IMR-90 (cell line): ENCODE results near the gene TBC1D22A.

ENCODE experiments used
- BHLHE40 ChIP-seq: fragments of 150-350 bp; IDR thresholded peaks from 2 replicates; pipeline ENCODE4 v1.6.1; 2016; ENCODE audit warnings: mild to moderate bottlenecking, low read depth, low read length
- CTCF ChIP-seq: conservative IDR thresholded peaks from 2 replicates; pipeline ENCODE4 v1.5.1; 2012; ENCODE audit warnings: mild to moderate bottlenecking, low read depth, low read length, improper control_type of control experiment
- ELK1 ChIP-seq: fragments of 150-350 bp; IDR thresholded peaks from 2 replicates; pipeline ENCODE4 v1.6.1; 2016; ENCODE audit warnings: low read depth, mild to moderate bottlenecking, low read length, moderate library complexity, borderline replicate concordance
- NFE2L2 ChIP-seq: fragments of 150-350 bp; IDR thresholded peaks from 2 replicates; pipeline ENCODE4 v1.6.1; 2016; ENCODE audit warnings: low read depth, mild to moderate bottlenecking, low read length
- POLR2A ChIP-seq: IDR thresholded peaks from 2 replicates; pipeline ENCODE4 v1.6.1; 2012; ENCODE audit warnings: mild to moderate bottlenecking, low read depth, low read length
- RAD21 ChIP-seq: IDR thresholded peaks from 2 replicates; pipeline ENCODE4 v1.6.1; 2012; ENCODE audit warnings: low read length, improper control_type of control experiment

- TF ChIP-seq BHLHE40: no peak
- TF ChIP-seq ELK1: no peak
- no peak for TF ChIP-seq CTCF
- no peak for TF ChIP-seq POLR2A
- TF ChIP-seq NFE2L2: no peak
- TF ChIP-seq RAD21: no peak
Measured at GRCh38 chr22:47065756-47066615, 303.5 kb downstream of the TBC1D22A start.
